NT2/D1 (cell line): ENCODE results near the gene SH3RF2.

ENCODE experiments used
- SUZ12 ChIP-seq: IDR thresholded peaks from 2 replicates; pipeline ENCODE4 v1.6.1; 2011; ENCODE audit not compliant: insufficient read length, insufficient read depth; ENCODE audit errors: extremely low read depth
- YY1 ChIP-seq: IDR thresholded peaks from 2 replicates; pipeline ENCODE4 v1.6.1; 2011; ENCODE audit not compliant: insufficient read length, insufficient read depth

GRCh38 chr5:146105477-146105876, 169.1 kb downstream of the SH3RF2 start, which contains the start of gene PLAC8L1:
- TF ChIP-seq YY1: no peak
- TF ChIP-seq SUZ12: no peak
